GM18861 (cell line): ENCODE data around the gene PKP4.
A peak's percentile ranks its signal among the peaks of the same experiment; 100 is the strongest.

Experiments
- ATAC-seq: cut with Tn5 transposase; IDR thresholded peaks from one replicate; pipeline ENCODE4 v1.9.1; 2021; ENCODE audit not compliant: unreplicated experiment

Gene PKP4

GRCh38 chr2:158530829-158531228 is 74.1 kb downstream of the PKP4 start:
- no peak for ATAC-seq

DNA sequence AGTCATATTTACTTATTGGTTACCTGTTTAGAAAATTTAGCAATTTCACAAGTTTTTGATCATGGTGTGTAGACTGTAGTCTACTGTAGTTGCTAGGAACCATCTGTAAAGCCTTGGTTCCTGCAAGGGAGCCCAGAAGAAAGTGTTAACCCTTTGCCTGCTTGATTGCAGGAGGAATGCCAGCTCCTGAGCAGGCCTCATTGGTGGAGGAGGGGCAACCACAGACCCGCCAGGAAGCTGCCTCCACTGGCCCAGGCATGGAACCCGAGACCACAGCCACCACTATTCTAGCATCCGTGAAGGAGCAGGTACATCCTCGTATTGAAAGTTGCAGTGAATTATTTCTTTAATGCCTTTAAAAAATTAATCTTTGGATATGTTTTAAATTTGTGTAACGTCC is 76.3 kb downstream of the PKP4 start:
- no peak for ATAC-seq

DNA sequence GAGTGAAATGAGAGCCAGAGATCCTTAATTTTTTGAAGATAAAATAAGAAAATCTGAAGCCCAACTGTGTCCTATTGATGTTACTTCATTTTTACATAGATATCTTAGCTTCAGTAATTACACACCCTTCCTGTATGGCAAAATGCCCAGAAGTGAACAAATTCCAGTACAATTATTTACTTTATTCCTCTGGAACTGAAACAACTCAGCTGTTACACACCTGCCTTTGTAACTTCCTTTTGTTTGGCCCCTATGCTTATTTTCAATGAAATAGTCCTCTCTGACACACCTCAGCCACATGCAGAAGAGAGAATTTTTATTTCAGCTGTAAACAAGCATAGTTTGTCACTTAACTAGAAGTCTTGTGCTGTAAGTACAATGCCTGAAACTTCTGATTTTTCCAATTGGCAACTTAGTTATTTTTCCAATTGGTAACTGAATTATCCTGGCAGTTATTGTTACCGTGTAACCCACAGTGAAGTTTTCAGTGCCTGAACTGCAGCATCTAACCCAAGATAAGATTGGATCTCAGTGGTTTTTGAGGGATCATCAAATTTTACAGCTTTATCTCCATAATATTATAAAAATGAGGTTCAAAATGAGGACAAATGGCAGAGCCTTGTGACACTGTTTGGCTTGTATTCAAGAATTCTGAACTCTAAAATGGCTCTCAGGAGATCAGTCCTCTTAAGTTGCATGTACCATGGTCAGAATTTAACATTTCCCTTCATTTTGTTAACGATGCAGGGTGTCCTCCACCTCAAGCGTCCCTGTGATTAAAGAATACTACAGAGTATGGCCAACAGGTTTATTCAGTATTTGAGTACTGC is 82.6 kb downstream of the PKP4 start:
- ATAC-seq: no peak

- no peak for ATAC-seq
Observed at GRCh38 chr2:158542577-158542976, 85.8 kb downstream of the PKP4 start.

DNA sequence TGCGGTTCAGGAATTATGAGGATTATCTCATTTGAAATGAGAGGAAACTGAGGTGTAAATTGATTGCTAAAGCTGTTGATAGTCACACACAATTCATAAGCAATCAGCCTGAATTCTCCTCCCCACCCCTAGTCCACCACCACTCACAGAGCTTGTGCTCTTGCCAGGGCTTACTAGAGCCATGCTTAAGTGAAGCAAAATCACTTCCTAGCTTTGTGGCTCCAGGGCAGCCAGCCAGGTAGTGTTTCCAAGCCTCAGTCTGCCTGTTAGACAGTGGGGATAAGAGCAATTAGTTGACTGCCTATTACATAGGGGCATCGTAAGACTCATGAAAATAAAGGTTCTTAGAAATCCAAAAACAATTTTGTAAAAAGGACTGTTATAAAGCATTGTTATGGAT is 87.2 kb downstream of the PKP4 start:
- no peak for ATAC-seq

- no peak for ATAC-seq
Observed at GRCh38 chr2:158544998-158545397, 88.2 kb downstream of the PKP4 start.

- peak; percentile 73 for ATAC-seq
Observed at GRCh38 chr2:158546412-158547144, 89.8 kb downstream of the PKP4 start.

- no peak for ATAC-seq
Observed at GRCh38 chr2:158553257-158553656, 96.5 kb downstream of the PKP4 start.

DNA sequence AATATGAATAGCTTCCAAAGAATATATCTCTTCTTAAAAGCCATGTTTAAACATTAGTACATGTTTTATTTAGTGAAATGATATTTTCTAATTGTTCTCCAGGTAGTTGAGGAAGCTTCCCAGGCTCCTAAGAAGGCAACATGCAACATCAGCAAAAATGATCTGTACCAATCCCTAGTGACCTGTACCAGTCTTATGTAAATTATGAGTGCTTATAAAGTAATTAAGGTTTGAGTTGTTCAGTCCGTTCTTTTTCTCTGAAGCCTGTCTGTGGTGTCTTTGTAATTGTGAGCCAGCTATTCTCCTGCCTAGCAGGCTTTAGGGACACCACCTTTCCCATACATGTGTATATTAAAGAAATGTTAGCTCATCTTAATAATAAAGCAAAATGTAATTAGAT is 98.2 kb downstream of the PKP4 start:
- no peak for ATAC-seq

- ATAC-seq: no peak
Observed at GRCh38 chr2:158556124-158556523, 99.4 kb downstream of the PKP4 start.

DNA sequence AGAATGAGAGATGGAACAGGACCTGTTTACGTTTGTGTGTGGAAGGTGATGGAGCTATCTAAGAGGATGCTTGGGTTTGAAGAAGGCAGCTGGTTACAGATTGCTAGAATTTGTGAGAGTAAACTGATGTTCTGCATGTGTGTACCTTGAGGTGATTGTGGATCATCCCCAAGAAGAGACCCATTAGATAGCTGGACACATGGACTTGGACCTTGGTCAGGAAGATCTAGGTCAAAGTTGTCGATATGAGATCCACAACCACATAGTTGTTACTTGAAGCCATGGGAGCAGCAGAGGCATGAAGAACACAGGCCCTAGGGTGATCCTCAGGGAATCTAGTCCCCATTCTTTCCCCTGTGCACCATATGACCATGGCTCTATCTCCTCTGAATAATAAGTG is 101.0 kb downstream of the PKP4 start:
- no peak for ATAC-seq

DNA sequence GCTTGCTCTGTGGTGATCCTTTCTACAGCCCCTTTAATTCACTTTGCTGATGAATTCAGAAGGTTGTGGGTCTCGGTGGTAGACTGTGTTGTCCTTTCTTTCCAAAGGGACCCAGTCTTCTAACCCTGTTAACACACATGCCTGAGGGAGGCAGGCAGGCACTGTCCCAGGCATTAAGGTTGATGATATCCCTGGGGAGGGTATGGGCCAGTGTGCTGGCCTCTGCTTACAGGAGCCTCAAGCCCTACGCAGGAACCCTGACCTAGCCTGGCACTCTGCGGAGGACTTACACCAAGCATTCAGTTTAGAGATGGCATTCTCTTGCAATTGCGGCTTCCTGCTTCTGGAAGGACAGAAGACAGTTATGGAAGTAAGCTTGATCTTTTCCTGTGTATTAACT is 102.5 kb downstream of the PKP4 start:
- no peak for ATAC-seq

- no peak for ATAC-seq
Observed at GRCh38 chr2:158560259-158560658, 103.5 kb downstream of the PKP4 start.

GRCh38 chr2:158561054-158561453 is 104.3 kb downstream of the PKP4 start:
- ATAC-seq: no peak

DNA sequence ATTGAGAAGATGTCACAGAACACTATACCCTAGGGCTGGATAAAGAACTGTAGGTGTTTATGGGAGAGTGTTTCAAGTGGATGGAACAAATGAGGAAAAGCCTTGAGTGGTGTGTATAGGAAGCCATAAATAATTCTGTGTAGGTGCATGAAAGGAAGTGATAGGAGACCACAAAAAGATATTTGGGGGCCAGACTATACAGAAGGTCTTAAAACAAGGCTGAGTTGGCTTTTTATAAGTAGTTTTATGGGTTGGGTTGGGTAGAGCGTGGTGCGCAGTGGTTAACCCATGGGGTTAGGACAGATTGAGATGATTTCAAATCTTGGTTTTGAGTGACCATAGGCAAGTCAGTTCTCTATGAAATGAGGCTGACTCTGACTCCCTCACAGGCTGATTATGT is 110.5 kb downstream of the PKP4 start:
- no peak for ATAC-seq

GRCh38 chr2:158569284-158569683 is 112.5 kb downstream of the PKP4 start:
- no peak for ATAC-seq

DNA sequence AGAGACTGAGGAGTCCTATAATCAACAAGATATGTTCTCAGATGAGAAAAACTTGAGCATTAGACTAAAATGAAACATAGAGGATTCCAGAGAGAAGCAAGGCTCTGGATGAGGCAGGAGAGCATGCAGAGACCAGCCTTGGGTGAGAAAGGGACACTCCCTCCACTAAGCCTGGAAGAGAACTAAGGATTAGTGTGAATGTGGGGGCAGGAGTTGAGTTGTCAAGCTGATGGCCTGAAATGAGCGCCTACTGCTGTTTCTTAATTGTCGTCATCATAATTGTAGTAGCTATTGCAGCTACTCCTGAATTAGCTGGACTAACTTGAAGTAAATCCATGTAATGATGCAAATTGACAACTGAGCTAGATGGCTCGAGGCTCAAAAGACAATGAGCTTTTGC is 114.1 kb downstream of the PKP4 start:
- no peak for ATAC-seq

- no peak for ATAC-seq
Observed at GRCh38 chr2:158573739-158574138, 117.0 kb downstream of the PKP4 start.

DNA sequence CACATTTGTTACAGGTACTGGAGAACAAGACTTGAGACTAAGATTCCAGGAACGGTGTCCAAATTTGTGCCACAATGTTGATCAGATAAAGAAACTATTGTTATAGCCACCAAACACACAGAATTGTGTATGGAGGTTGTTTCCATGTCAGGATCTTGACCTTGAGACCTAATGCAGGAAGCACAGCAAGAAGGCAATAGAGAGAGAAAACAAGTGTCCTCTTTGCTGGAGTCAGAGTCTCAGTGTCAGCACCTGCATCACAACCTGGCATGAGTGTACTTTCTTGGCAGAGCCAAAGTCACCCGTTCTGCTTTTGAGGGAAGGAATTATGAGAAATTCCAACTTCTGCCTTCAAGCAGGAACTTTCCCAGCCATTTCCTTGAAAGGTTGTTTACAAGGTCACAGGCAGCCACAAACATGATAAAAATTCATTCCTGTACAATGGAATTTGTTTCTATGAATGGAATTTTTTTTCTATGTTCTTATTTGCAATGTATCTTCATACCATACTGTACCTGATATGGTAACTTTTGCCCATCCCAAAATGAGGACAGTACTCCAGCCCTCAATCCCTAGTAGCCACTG is 118.4 kb downstream of the PKP4 start:
- no peak for ATAC-seq

GRCh38 chr2:158577141-158577540 is 120.4 kb downstream of the PKP4 start:
- no peak for ATAC-seq

GRCh38 chr2:158578703-158579330 is 122.1 kb downstream of the PKP4 start:
- peak; percentile 87 for ATAC-seq

- ATAC-seq: no peak
Observed at GRCh38 chr2:158579928-158580327, 123.2 kb downstream of the PKP4 start.
